Occipital lobe (tissue), 2 donors: Measurements from ENCODE around the gene STXBP6. TPM values are rescaled to one million over a fixed set of nuclear protein-coding genes. Genes with fewer than 3 reads are reported as not detected.
"Not testable (repeated sequence)": the region's sequence is repeated elsewhere in the genome, so short reads cannot be mapped to it uniquely, and the experiment has no call there.

Experiments used
- DNase-seq: peaks from one replicate; lab custom pipeline; 2025; lab: John Stamatoyannopoulos, UW
- total RNA-seq: library from RNA; depleted of rRNA; stranded (reverse); fragments of >200 nt; gene quantifications from one replicate; pipeline ENCODE4 v1.2.3, GENCODE V29; 2014

Gene STXBP6
- total RNA-seq, 1 donor from 2014 or later = 11.9 TPM

GRCh38 chr14:24803933-24804494 lies 245.9 kb downstream of the STXBP6 start:
- DNase-seq = no peak

- DNase-seq = not testable (repeated sequence)
Measured at GRCh38 chr14:24803426-24803825, 246.5 kb downstream of the STXBP6 start.

GRCh38 chr14:24802236-24802635 lies 247.7 kb downstream of the STXBP6 start:
- DNase-seq = no peak

- DNase-seq = no peak
Measured at GRCh38 chr14:24801024-24801423, 248.9 kb downstream of the STXBP6 start.

- no peak for DNase-seq
Measured at GRCh38 chr14:24798911-24799462, 251.0 kb downstream of the STXBP6 start.

- DNase-seq = no peak
Measured at GRCh38 chr14:24795406-24795805, 254.5 kb downstream of the STXBP6 start.

- no peak for DNase-seq
Measured at GRCh38 chr14:24794644-24795305, 255.2 kb downstream of the STXBP6 start.

GRCh38 chr14:24790196-24790595 lies 259.8 kb downstream of the STXBP6 start:
- no peak for DNase-seq

- no peak for DNase-seq
Measured at GRCh38 chr14:24789378-24789884, 260.5 kb downstream of the STXBP6 start.

GRCh38 chr14:24785698-24786097 lies 264.2 kb downstream of the STXBP6 start:
- DNase-seq = no peak

GRCh38 chr14:24784981-24785380 lies 265.0 kb downstream of the STXBP6 start:
- no peak for DNase-seq

- no peak for DNase-seq
Measured at GRCh38 chr14:24783791-24784190, 266.2 kb downstream of the STXBP6 start.

- DNase-seq = no peak
Measured at GRCh38 chr14:24780281-24780680, 269.7 kb downstream of the STXBP6 start.

GRCh38 chr14:24777678-24778077 lies 272.3 kb downstream of the STXBP6 start:
- no peak for DNase-seq

GRCh38 chr14:24775950-24776349 lies 274.0 kb downstream of the STXBP6 start:
- no peak for DNase-seq

GRCh38 chr14:24774187-24774915 lies 275.6 kb downstream of the STXBP6 start:
- DNase-seq = no peak

GRCh38 chr14:24773564-24773963 lies 276.4 kb downstream of the STXBP6 start:
- DNase-seq = not testable (repeated sequence)

GRCh38 chr14:24766434-24766833 lies 283.5 kb downstream of the STXBP6 start:
- DNase-seq = no peak

GRCh38 chr14:24761141-24761540 lies 288.8 kb downstream of the STXBP6 start:
- no peak for DNase-seq
